GM12874 (cell line): ENCODE data around the gene KCNMA1.
A peak's percentile ranks its signal among the peaks of the same experiment; 100 is the strongest.

Source experiments
- CTCF ChIP-seq: IDR thresholded peaks from 2 replicates; pipeline ENCODE4 v1.5.1; 2011; ENCODE audit warnings: low read depth, mild to moderate bottlenecking, control low read depth, low read length, moderate library complexity; ENCODE audit not compliant: insufficient read depth

KCNMA1 gene

DNA sequence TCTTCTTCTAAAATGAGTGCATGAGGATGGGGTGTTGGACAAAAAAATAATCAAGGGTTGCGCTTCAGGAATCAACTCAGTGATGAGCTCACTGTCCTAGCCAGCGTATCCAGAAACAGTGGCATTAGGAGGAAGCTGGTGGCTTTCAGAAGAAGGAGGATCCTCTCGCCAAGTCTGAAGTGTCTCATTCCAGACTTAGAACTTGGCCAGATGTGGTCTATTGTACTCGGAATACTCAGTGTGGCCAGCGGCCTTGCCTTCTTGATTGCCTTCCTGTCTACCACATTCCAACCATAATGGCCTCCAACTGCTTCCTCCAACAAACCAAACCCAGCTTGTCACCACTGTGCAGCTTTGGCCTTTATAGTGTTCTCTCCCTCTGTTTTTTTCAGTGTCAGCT is 732.4 kb downstream of the KCNMA1 start:
- TF ChIP-seq CTCF: no peak

DNA sequence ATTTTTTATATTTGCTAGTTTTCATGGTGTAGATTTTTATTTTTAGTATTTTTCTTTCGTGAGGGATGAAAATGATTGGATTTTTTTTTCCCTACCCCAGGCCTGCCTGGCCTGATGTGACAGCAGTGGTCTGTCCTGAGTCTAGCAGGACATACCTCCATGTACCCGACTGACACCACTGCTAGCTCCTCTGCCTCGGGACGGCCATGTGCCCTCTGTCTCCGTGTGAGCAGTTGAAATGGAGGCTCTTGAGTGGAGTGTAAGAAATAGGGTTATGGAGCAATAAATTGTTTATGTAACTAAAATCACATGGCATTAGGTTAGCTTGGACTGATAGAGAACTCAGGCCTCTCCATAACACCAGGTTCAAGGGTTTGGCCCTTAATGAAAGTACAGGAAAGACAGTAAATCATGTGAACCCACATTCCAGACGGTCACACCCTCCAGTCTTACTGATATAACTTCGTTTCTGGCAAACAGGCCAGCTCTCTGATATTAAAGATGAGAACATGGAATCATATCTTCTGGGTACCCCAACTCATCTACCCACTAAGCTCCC is 734.1 kb downstream of the KCNMA1 start:
- TF ChIP-seq CTCF: no peak

DNA sequence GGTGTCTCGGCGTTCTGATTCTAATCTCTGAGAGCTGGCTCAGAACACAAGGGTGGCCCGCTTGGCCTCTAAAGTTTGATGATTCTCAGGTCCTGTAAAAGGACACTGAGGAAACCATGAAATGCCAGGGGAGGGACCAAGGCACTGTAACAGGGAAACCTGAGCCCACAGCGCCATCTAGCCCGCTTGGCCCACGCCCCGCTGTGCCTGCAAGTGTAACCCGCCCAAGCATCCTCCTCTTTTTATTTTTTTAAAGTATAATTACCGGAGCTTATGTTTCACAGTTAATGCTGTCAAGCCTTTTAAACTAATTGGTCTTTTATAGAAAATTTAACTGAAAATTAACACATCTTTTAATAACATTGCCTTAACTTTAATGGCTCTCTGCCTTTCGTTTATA is 734.7 kb downstream of the KCNMA1 start:
- peak; percentile 47; the same call in 1 of the 2 replicates for TF ChIP-seq CTCF

- no peak for TF ChIP-seq CTCF
These were observed 735.9 kb downstream of the KCNMA1 start for GRCh38 chr10:76901701-76902100.

DNA sequence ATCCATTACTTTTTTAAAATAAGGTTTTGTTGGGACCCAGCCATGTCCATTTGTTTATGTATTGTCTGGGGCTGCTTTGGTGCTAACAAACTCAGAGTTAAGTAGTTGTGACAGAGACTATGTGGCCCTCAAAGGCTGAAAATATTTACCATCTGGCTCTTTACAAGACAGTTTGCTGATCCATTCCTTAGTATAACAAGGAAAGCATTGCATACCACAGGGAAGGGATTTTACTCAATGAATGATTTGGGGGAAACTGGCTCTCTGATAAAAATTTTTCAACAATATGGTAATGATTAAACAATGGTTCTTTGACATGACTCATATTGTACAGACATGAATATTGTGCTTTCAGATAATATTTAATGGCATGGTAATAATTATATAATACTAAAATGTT is 738.1 kb downstream of the KCNMA1 start:
- TF ChIP-seq CTCF: no peak

DNA sequence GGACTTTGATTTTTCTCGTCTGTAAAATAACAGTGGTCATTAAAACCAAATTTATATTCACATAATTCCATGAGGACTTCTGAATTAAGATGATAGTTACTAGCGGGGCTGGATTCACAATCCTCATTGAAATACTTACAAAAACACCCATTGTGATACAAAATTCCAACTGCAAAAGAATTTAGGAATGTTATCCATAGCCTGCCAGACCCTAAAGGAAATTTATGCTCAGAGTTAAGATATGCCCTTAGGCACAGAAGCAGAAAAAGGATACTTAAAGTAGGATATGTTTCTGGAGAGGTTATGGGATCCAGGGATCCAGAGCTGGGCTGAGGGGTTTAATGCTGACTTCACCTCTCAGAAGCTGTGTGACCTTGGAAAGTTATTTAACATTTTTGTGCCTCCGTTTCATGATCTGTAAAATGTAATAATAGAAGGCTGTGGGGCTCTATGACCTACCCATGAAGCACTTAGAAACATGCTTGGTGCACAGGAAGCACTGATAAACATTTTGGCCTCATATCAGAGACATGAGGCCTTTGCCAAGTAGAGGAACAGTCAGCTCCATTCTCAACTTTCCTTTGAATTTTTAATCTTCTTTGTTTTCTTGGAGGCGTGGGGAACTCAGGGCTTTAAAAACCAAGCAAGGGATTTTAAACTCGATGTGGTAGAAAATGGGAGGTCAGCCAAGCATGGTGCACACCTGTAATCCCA is 744.7 kb downstream of the KCNMA1 start:
- TF ChIP-seq CTCF: no peak

- TF ChIP-seq CTCF: no peak
These were observed 750.2 kb downstream of the KCNMA1 start for GRCh38 chr10:76887223-76888010.
